Measurements from ENCODE around the gene BMPER.

BMPER gene

GRCh38 chr7:34070511-34071323, 165.4 kb downstream of the BMPER start:
- H3K27ac ChIP-seq (ENCODE audit: extremely low read depth, low read depth, low read length) = no peak overlapping the region
- ChIA-PET CTCF (interaction anchor here (0.6 to 1.9 kb wide), 6 partner anchors 14 to 310 kb away, joined by 3 to 8 read pairs (median 3); no protein-coding TSS in a partner anchor), POLR2A (no interaction called here)
- H3K4me1 ChIP-seq (ENCODE audit: control insufficient read depth, insufficient read depth, low read length) = peaks cover 30% of the 10 kb centered on the region
- H3K9me3 ChIP-seq (ENCODE audit: control insufficient read depth, insufficient read depth, low read depth, low read length) = no peaks in the 10 kb centered on the region
- no peaks in the 10 kb centered on the region for H3K36me3 ChIP-seq (ENCODE audit: control insufficient read depth in 2 of 2, insufficient read depth in 1 of 2, low read length in 2 of 2)
- H3K4me3 ChIP-seq (ENCODE audit: low read depth, low read length) = no peak overlapping the region
- peak; percentile 57; the same call in 1 of the 2 replicates for TF ChIP-seq ZBTB20 (tag by site-specific recombination; IDR thresholded peaks at IDR 0.05)
- TF ChIP-seq ZNF37A (tag by site-specific recombination; IDR thresholded peaks at IDR 0.05) = no peak

- Histone ChIP-seq H3K9me3 (ENCODE audit: control insufficient read depth, insufficient read depth, low read depth, low read length) (no peaks in the 10 kb centered on the region), H3K27ac (ENCODE audit: extremely low read depth, low read depth, low read length) (no peak overlapping the region), H3K36me3 (ENCODE audit: control insufficient read depth in 2 of 2, insufficient read depth in 1 of 2, low read length in 2 of 2) (no peaks in the 10 kb centered on the region), H3K4me3 (ENCODE audit: low read depth, low read length) (no peak overlapping the region), H3K4me1 (ENCODE audit: control insufficient read depth, insufficient read depth, low read length) (peaks cover 18% of the 10 kb centered on the region)
- TF ChIP-seq ZNF701 (tag by site-specific recombination; IDR thresholded peaks at IDR 0.05) (no peak), ZNF148 (tag by site-specific recombination; IDR thresholded peaks at IDR 0.05; ENCODE audit: borderline replicate concordance) (no peak), ZNF561 (tag by site-specific recombination; IDR thresholded peaks at IDR 0.05; ENCODE audit: borderline replicate concordance) (no peak), ZNF155 (tag by site-specific recombination; IDR thresholded peaks at IDR 0.05) (no peak), ZNF221 (tag by site-specific recombination; IDR thresholded peaks at IDR 0.05; ENCODE audit: borderline replicate concordance) (no peak), ZSCAN23 (tag by site-specific recombination; IDR thresholded peaks at IDR 0.05) (no peak), ZNF747 (tag by site-specific recombination; IDR thresholded peaks at IDR 0.05) (no peak), TCF7L2 (IDR thresholded peaks at IDR 0.05; ENCODE audit: borderline replicate concordance, low read depth, low read length) (no peak), ZBTB20 (tag by site-specific recombination; IDR thresholded peaks at IDR 0.05) (no peak), BCL11A (tag by site-specific recombination; IDR thresholded peaks at IDR 0.05; ENCODE audit: low read depth) (no peak), ZNF488 (tag by site-specific recombination; IDR thresholded peaks at IDR 0.05) (no peak), KLF8 (tag by site-specific recombination; IDR thresholded peaks at IDR 0.05) (no peak), ZNF133 (tag by site-specific recombination; IDR thresholded peaks at IDR 0.05) (no peak), FEZF1 (tag by site-specific recombination; IDR thresholded peaks at IDR 0.05) (no peak), ZNF645 (tag by site-specific recombination; IDR thresholded peaks at IDR 0.05) (no peak)
- ChIA-PET POLR2A (no interaction called here), CTCF (interaction anchor here (0.7 to 1.9 kb wide), 2 partner anchors 14 to 1146 kb away, joined by 3 to 11 read pairs; no protein-coding TSS in a partner anchor)
Measured at GRCh38 chr7:34073676-34074075, 168.3 kb downstream of the BMPER start.

GRCh38 chr7:34074421-34074820, 169.1 kb downstream of the BMPER start:
- H3K27ac ChIP-seq (ENCODE audit: extremely low read depth, low read depth, low read length) = no peak overlapping the region
- CTCF ChIA-PET = interaction anchor here (1.9 kb wide), 1 partner anchor 13 kb away, joined by 11 read pairs; no protein-coding TSS in a partner anchor
- POLR2A ChIA-PET = no interaction called here
- no peak overlapping the region for H3K4me3 ChIP-seq (ENCODE audit: low read depth, low read length)
- no peaks in the 10 kb centered on the region for H3K9me3 ChIP-seq (ENCODE audit: control insufficient read depth, insufficient read depth, low read depth, low read length)
- no peak for TF ChIP-seq HOXD13 (CRISPR knock-in tag; IDR thresholded peaks at IDR 0.05; ENCODE audit: borderline replicate concordance)
- no peak for TF ChIP-seq ZBTB48 (tag by site-specific recombination; IDR thresholded peaks at IDR 0.05)
- no peak for TF ChIP-seq TCF7L2 (IDR thresholded peaks at IDR 0.05; ENCODE audit: borderline replicate concordance, low read depth, low read length)
- no peak for TF ChIP-seq ZNF488 (tag by site-specific recombination; IDR thresholded peaks at IDR 0.05)
- no peak for TF ChIP-seq ZNF132 (tag by site-specific recombination; IDR thresholded peaks at IDR 0.05; ENCODE audit: borderline replicate concordance)
- TF ChIP-seq ELK4 (IDR thresholded peaks at IDR 0.05; ENCODE audit: borderline replicate concordance, low read depth, low read length) = no peak
- TF ChIP-seq ZNF138 (tag by site-specific recombination; IDR thresholded peaks at IDR 0.05; ENCODE audit: borderline replicate concordance) = no peak
- no peak for TF ChIP-seq ZNF341 (tag by site-specific recombination; IDR thresholded peaks at IDR 0.05; ENCODE audit: low read depth)
- no peak for TF ChIP-seq SALL2 (tag by site-specific recombination; IDR thresholded peaks at IDR 0.05; ENCODE audit: borderline replicate concordance)
- H3K36me3 ChIP-seq (ENCODE audit: control insufficient read depth in 2 of 2, insufficient read depth in 1 of 2, low read length in 2 of 2) = no peaks in the 10 kb centered on the region
- H3K4me1 ChIP-seq (ENCODE audit: control insufficient read depth, insufficient read depth, low read length) = peaks cover 15% of the 10 kb centered on the region
